HepG2 (cell line): ENCODE data around the gene ADPRHL1. TPM values are rescaled to one million over a fixed set of nuclear protein-coding genes. Genes with fewer than 3 reads are reported as not detected.
A peak's percentile ranks its signal among the peaks of the same experiment; 100 is the strongest.

ENCODE experiments used
- AGO1 ChIP-seq: fragments of 200-400 bp; formaldehyde crosslinking; IDR thresholded peaks from 2 replicates; pipeline ENCODE4 v1.6.1; 2017; ENCODE audit warnings: mild to moderate bottlenecking, low read depth, low read length, moderate library complexity; ENCODE audit not compliant: poor library complexity, severe bottlenecking
- AGO2 ChIP-seq: fragments of 200-400 bp; formaldehyde crosslinking; optimal IDR thresholded peaks from 2 replicates; pipeline ENCODE3; 2017; ENCODE audit warnings: mild to moderate bottlenecking, low read depth, low read length, moderate library complexity
- FOXA1 ChIP-seq, 2 experiments: fragments of 450-650 bp in 1 of 2; sonication (generic) in 1 of 2; formaldehyde crosslinking in 1 of 2; IDR thresholded peaks; 2 replicates each; pipeline versions ENCODE4 v1.4.0 to v1.6.1; 2016 to 2020; ENCODE audit warnings: missing genetic modification reagents in 1 of 2
- HIC2 ChIP-seq: sonication (generic); formaldehyde crosslinking; IDR thresholded peaks from 2 replicates; pipeline ENCODE4 v1.9.0; 2022; ENCODE audit warnings: low read depth, missing genetic modification reagents
- KDM6A ChIP-seq: IDR thresholded peaks from 2 replicates; pipeline ENCODE4 v1.6.1; 2016; ENCODE audit warnings: low read depth
- KLF16 ChIP-seq, 2 experiments: sonication (generic) in 1 of 2; formaldehyde crosslinking in 1 of 2; IDR thresholded peaks; 2 replicates each; pipeline versions ENCODE4 v1.6.1 to v1.8.0; 2016 to 2023; ENCODE audit warnings: missing genetic modification reagents in 2 of 2, missing compliant biosample characterization in 1 of 2
- MLXIP ChIP-seq: sonication (generic); formaldehyde crosslinking; IDR thresholded peaks from 2 replicates; pipeline ENCODE4 v1.9.0; 2021; ENCODE audit warnings: missing genetic modification reagents, borderline replicate concordance
- MYC ChIP-seq: sonication (generic); formaldehyde crosslinking; IDR thresholded peaks from 2 replicates; pipeline ENCODE4 v1.9.0; 2021; ENCODE audit warnings: missing genetic modification reagents, borderline replicate concordance
- PATZ1 ChIP-seq: sonication (generic); formaldehyde crosslinking; IDR thresholded peaks from 2 replicates; pipeline ENCODE4 v1.4.0; 2020; ENCODE audit warnings: missing genetic modification reagents
- PCBP2 ChIP-seq: fragments of 200-400 bp; formaldehyde crosslinking; optimal IDR thresholded peaks from 2 replicates; pipeline ENCODE3; 2018; ENCODE audit warnings: low read length, low read depth; ENCODE audit not compliant: poor library complexity, severe bottlenecking
- PHF20 ChIP-seq: sonication (generic); formaldehyde crosslinking; IDR thresholded peaks from 2 replicates; pipeline ENCODE4 v1.5.0; 2020; ENCODE audit warnings: mild to moderate bottlenecking, missing genetic modification reagents
- PHF8 ChIP-seq: sonication (generic); formaldehyde crosslinking; IDR thresholded peaks from 2 replicates; pipeline ENCODE4 v1.5.0; 2020; ENCODE audit warnings: missing genetic modification reagents
- RBM39 ChIP-seq: fragments of 200-400 bp; formaldehyde crosslinking; IDR thresholded peaks from one replicate; pipeline ENCODE4 v1.6.1; 2018; ENCODE audit warnings: antibody characterized with exemption, mild to moderate bottlenecking, low read depth, low read length; ENCODE audit not compliant: poor library complexity, severe bottlenecking
- YEATS4 ChIP-seq: sonication (generic); formaldehyde crosslinking; IDR thresholded peaks from 2 replicates; pipeline ENCODE4 v1.4.0; 2020; ENCODE audit warnings: missing genetic modification reagents, borderline replicate concordance
- ZFX ChIP-seq: sonication (generic); formaldehyde crosslinking; IDR thresholded peaks from 2 replicates; pipeline ENCODE4 v1.4.0; 2020; ENCODE audit warnings: mild to moderate bottlenecking, low read depth, missing genetic modification reagents, moderate library complexity
- ZNF276 ChIP-seq: sonication (generic); formaldehyde crosslinking; IDR thresholded peaks from 2 replicates; pipeline ENCODE4 v1.4.0; 2020; ENCODE audit warnings: mild to moderate bottlenecking, low read depth, missing genetic modification reagents
- ZNF350 ChIP-seq: sonication (generic); formaldehyde crosslinking; IDR thresholded peaks from 2 replicates; pipeline ENCODE4 v1.4.0; 2020; ENCODE audit warnings: mild to moderate bottlenecking, low read depth, missing genetic modification reagents, borderline replicate concordance
- ZNF552 ChIP-seq: sonication (generic); formaldehyde crosslinking; IDR thresholded peaks from 2 replicates; pipeline ENCODE4 v1.9.0; 2022; ENCODE audit warnings: missing genetic modification reagents, mild to moderate bottlenecking, borderline replicate concordance
- ZNF746 ChIP-seq: sonication (generic); formaldehyde crosslinking; IDR thresholded peaks from 2 replicates; pipeline ENCODE4 v1.8.0; 2022; ENCODE audit warnings: mild to moderate bottlenecking, missing genetic modification reagents
- ZNF772 ChIP-seq: sonication (generic); formaldehyde crosslinking; IDR thresholded peaks from 2 replicates; pipeline ENCODE4 v1.5.0; 2020; ENCODE audit warnings: mild to moderate bottlenecking, missing genetic modification reagents
- polyA plus RNA-seq, 8 experiments: library from polyadenylated mRNA; depleted of rRNA in 3 of 8; stranded (reverse) in 7 of 8; unstranded in 1 of 8; fragments of >200 nt; fragmentation: Illumina TruSeq in 4 of 8; extraction: Trizol in 4 of 8; gene quantifications; 2 replicates each; pipeline versions ENCODE4 v1.2.1 to v1.2.3, GENCODE V29; 2011 to 2016; ENCODE audit warnings: low read depth in 4 of 8, missing spikeins in 1 of 8, mixed read lengths in 1 of 8; ENCODE audit not compliant: insufficient read depth in 1 of 8
- total RNA-seq, 5 experiments: library from RNA; depleted of rRNA; stranded (reverse); fragments of >200 nt; fragmentation: Illumina TruSeq; extraction: Trizol; gene quantifications; 2 replicates each; pipeline ENCODE4 v1.2.3, GENCODE V29; 2016; ENCODE audit warnings: low read depth in 1 of 5

The ADPRHL1 gene
- total and polyA plus RNA-seq, 2 of the 13 experiments (the other 11 are each of a cell fraction or from before 2014, with no cell fraction given), result 0.34 to 0.40 TPM

- peak; percentile 44; the same call in 1 of the 2 replicates for TF ChIP-seq ZNF276 (CRISPR knock-in tag)
- no peak for TF ChIP-seq MLXIP
- TF ChIP-seq MYC, result peak; percentile 8; the same call in 1 of the 2 replicates
- TF ChIP-seq YEATS4, result 0 out of 2 replicates have a peak, but pooled peaks have one; percentile 12
- TF ChIP-seq PCBP2, result peak; percentile 25
- TF ChIP-seq HIC2, result no peak
- TF ChIP-seq AGO2, result peak; percentile 35
- no peak for TF ChIP-seq FOXA1 (IDR thresholded peaks at IDR 0.05)
- TF ChIP-seq FOXA1 (CRISPR knock-in tag; IDR thresholded peaks at IDR 0.05), result no peak
- TF ChIP-seq KLF16 (CRISPR knock-in tag; IDR thresholded peaks at IDR 0.05), result 0 out of 4 replicates have a peak, but pooled peaks of 1 of the 2 experiments have one; percentile 10
- TF ChIP-seq PATZ1 (CRISPR knock-in tag), result peak; percentile 54; the same call in 1 of the 2 replicates
- no peak for TF ChIP-seq ZNF746 (CRISPR knock-in tag)
- no peak for TF ChIP-seq KDM6A
- TF ChIP-seq AGO1, result peak; percentile 13
- peak; percentile 18; the same call in 1 of the 2 replicates for TF ChIP-seq ZNF772 (CRISPR knock-in tag)
- peak; percentile 50 for TF ChIP-seq PHF8 (CRISPR knock-in tag)
- TF ChIP-seq ZNF552, result 0 out of 2 replicates have a peak, but pooled peaks have one; percentile 3
- TF ChIP-seq ZFX, result peak; percentile 9; the same call in 1 of the 2 replicates
- peak; percentile 56; the same call in 1 of the 2 replicates for TF ChIP-seq ZNF350 (CRISPR knock-in tag)
- peak; percentile 14 for TF ChIP-seq RBM39
- TF ChIP-seq PHF20 (CRISPR knock-in tag), result 0 out of 2 replicates have a peak, but pooled peaks have one; percentile 7
These were observed 38.2 kb upstream of the ADPRHL1 start (continued) for GRCh38 chr13:113491418-113491883.
